Glomerular visceral epithelial cell (primary cell): ENCODE measurements around the gene LYPD6.
A peak's percentile ranks its signal among the peaks of the same experiment; 100 is the strongest.

Source experiments
- DNase-seq: peaks from one replicate; pipeline ENCODE4 v3.0.0-alpha.2; 2016; ENCODE audit errors: extremely low spot score

The LYPD6 gene

DNA sequence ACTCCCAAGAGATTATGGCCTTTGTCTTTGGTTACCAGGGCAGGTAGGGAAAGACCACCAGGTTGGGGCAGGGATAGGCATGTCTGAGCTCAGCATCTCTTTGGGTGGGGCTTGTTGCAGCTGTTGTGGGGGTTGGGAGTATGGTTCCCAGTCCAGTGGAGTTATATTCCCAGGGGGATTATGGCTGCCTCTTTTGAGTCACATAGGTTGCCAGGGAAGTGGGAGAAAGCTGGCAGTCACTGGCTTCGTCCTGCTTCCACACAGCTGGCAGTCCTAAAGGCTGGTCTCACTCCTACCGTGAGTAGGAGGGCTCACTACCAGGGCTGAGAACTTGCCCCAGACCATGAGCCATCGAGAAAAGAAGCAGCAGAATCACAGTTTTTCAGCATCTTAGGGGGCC, 79.1 kb downstream of the LYPD6 start:
- DNase-seq: no peak

DNA sequence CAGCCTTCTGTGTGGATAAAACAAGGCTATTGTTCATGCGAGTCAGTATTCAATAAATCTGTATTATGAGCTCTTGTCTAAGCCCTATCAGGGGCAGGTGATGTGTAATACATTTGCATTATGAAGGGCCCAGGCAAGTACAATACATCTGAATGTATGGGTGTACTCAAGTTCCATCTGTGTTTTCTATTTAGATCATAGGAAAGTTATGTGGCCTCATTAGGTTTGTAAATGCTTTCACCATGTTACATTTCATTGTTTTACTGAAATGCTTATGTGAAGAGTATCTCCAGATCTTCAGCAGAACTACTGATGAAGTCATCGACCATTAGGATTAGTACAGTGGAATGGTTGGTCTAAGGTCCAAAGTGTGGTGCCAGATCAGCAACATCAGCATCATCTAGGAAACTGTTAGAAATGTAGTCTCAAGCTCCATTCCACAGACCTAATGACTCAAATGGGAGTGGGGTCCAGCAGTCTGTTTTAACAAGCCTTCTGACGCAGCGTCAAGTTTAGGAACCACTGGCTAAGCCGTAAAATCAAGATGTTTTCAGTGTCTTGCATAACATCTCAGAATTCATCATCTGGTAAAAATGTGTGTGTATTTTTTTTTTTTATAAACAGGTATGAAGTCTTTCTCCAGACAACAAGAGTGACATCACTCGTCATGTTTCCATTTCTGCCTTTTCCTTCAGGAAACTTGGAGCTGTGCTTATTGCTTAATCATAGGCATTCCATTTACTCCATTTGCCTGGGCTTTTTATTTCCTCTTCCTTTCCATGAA, 80.5 kb downstream of the LYPD6 start:
- no peak for DNase-seq

DNA sequence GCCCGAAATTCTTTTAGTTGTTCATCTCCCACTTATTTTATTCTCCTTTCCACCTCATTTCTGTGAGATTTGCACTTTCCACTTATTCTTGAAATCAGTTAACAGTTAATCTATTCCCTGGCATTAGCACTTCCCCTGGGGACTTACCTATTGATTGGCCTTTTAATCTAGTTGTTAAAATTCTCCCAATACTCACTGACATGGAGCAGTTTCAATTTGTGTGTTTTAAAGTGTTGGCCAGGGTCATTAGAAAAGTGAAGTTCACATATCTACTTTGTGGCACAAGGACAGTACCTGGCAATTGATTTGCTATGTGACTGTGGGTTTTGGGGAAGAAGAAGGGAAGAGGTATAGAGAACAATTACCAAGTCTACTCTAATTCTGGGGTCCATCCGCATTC, 83.1 kb downstream of the LYPD6 start:
- DNase-seq: no peak

DNA sequence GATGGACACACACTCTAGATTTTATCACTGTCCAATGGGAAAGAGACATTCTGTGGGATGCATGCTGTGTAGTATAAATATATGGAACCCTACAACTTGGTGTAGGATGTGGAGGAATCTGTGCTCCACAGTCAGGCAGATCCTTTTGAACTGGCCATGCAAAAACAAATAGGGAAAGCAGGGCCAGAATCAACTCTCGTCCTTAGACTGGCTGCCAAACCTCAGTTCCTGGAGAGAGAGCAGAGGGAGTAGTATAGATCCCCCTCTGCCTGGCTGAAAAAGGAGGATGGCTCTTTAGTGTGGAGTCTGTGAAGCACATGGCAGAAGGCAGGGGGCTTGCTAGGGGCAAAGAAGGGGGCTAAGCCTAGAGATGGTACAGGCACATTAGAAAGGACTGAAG, 84.7 kb downstream of the LYPD6 start:
- DNase-seq: no peak

DNA sequence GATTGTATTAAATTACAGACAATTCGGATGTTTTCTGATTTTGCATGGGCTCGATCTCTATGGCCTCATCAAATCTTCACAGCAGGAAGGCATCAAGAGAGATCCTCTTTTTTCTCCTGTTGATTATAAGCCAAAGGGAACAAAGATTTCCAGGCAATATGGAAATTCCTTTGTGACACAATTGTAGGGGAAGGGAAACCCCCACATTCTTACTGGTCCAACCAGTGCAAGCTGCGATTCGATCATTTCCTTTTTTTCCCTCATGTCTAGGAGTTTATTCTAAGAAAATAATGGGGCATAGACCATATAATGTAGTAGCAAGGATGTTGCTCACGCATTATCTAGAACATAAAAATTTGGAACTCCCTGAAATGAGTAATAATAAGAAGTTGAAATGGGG, 87.7 kb downstream of the LYPD6 start:
- DNase-seq: peak; percentile 28

DNA sequence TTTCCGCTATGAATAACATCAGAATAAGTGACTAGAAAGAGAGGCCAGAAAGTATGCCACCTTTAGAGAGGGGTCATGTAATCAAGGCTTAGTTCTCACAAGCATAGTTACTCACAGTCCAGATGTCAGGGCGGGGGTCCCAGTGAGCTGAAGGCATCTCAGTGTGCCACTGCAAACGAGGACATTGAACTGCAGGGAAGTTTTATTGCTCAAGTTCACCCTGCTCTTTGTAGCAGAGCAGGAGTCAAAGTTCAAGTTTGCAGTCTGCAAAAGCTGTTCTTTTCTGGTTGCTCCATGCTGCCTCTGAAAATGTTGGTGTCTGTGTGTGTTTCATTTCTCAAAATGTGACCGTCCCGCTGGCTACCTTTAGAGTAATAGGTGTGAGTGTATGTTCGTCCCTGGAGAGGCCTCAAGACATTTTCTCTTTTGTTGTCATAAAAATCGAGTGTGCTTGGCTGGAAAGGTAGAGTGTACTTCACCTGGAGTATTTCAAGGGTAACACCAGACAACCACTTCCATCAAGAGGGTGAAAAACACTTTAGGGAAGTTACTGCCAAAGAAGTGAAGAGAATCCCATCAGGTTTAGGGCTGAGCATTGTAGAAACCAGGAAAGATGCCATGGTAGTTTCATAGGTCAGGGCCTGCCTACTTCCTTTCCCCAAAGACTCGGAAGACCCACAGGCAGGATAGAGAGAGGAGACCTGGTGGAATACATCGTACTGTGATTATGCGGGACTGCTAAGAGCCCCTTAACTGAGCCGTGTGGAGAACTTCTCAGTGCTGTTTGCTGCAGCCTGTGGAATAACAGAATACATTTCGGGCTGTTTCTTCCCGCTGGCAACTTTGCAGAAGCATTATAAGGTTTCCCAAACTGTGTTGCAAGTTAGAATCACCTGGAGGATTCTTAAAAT, 89.9 kb downstream of the LYPD6 start:
- no peak for DNase-seq

DNA sequence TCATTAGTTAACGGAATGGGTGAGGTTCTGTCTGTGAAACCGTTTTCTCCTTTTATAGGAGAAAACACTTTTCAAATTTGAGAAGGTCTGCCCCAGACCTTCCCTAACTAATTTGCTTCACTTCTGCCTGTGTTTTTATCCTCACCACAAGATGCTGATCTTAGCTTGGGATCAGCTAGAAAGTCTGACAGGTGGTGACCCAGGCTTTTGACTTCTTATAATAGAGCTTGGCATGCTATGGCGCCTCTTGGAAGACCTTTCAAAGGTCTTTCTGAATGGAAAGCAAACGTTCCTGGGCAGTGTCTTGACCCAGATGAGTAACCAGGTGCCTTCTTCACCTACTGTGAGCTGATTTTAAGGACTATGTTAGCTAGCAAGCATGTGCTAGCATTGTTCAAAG, 91.4 kb downstream of the LYPD6 start:
- DNase-seq: no peak

DNA sequence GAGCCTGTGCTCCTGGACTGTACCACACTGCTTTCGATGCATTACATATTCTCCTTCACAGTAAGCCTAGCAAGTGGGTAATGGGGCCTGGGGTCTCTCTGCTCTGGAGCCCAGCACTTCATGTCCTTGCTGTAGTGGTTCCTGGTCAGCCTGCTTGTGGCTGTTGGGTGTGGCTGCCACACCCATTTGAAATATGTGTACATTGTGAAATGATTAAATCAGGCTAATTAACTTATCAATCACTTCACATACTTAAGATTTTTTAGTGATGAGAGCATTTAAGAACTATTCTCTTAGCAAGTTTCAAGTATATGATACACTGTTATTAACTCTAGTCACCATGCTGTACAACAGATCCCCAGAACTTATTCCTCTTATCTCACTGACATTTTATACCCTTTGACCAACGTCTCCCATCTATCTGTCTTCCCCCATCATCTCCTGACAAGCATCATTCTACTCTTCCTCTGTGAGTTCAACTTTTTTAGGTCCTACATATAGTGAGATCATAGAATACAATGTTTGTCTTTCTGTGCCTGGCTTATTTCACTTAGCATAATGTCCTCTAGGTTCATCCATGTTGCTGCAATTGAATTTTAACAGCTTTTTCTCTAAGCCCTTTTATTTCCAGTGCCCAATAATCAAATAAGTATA, 92.1 kb downstream of the LYPD6 start:
- peak; percentile 44 for DNase-seq

DNA sequence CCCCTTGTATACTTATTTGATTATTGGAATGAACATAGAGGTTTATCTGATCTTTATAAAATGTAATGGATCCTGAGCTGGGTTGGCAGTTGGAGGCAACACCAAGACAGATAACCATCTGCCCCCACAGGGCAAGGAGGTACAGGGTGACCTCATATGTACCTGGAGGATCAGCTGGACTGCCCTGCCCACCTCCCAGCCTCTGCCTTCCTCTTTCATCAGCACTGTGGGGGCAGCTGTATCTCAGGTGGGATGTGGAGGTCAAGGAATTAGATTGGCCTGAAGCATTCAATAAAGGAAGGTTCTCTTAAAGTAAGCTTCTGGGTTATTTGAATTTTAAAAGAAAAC, 92.6 kb downstream of the LYPD6 start:
- no peak for DNase-seq

DNA sequence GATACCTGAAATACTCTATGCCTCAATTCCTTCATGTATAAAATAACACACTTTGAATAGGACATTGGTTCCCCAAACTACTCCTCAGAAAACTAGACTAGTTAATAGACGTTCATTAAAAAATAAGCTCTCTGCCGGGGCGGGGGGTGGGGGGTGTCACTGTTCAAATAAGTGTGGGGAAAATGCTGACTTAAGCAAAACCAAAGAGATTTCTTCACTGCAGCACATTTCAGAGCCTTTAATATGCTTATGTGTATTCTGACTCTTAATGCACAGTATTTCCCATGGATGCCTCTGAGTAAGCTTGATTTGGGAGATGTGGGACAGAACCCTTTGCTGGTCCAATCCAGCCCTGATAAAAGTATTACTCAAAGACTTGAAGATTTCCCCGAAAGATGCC, 93.2 kb downstream of the LYPD6 start:
- DNase-seq: no peak

DNA sequence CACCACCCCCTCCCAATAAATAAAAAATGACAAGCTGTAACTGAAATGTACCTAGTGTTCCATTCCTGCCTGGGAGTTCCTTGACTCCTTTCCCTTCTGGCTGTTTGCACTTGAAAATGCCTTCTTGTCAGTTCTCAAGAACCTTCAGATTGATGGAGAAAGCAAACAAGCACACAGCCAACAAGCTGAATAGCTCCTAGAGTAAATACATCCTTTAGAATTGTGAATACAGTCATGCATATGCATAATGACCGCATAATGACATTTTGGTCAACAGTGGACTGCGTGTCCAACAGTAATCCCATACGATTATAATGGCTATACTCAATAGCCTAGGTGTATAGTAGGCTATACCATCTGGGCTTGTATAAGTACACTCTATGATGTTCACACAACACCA, 97.0 kb downstream of the LYPD6 start:
- no peak for DNase-seq

DNA sequence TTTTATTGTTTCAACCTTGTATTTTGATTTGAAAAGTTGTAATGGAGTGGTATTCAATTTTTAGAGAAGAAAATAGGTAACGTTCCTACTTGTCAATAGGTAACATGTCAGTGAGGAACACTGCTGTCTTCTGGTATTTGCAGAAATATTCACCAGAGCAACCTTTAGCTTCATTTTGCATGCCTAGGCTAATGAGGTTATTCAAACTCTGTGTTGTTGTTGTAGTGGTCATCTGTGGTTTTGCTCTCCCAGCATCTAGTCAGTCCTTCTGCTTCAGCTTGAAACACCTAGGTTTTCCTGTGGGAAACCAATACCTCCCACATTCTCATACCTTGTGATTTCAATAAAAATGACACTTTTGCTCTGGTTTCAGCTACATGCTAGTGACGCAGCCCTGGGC, 98.4 kb downstream of the LYPD6 start:
- no peak for DNase-seq

DNA sequence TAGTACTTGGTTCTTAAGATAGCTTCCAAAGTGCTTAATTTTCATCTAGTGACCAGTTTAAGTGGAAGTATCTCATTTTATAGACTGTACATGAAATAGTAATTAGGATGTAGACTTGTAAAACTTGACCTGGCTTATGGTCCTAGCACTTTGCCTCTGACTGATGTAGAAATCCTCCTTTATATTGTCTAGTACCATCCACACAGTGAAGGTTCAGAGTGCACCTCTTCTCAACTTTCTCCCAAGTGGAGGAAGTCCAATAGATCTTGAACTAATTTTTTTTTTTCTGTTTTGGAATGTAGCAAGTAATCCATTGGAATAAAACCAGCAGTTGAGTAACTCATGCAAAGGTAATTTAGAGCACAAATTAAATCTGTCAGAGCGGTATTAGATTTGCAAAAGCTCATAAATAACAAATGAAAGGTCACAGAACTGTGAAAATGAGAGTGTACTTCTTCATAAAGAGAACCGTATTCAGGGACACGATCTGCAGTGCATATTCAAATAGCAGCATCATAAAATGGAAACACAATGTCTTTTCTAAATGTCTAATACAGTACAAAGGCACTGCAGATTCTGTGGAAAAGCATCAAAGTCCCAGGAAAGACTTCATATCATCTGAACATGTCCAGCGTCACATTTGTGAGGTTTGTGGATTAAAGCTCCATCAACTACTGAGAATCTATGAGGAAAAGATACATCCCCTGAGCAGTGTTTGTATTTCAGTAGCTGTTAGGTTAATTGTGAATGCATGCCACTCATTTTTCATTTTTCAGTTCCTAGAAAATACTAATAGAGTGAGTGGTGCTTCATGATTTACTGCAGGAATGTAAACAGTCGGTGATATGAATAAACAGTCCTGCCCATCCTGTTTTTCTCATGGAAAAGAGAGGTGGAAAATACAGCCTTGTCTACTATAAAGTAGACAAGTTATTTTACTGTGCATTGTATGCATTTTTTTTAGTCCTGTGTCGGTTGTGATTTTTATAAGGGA, 100.7 kb downstream of the LYPD6 start:
- DNase-seq: no peak

DNA sequence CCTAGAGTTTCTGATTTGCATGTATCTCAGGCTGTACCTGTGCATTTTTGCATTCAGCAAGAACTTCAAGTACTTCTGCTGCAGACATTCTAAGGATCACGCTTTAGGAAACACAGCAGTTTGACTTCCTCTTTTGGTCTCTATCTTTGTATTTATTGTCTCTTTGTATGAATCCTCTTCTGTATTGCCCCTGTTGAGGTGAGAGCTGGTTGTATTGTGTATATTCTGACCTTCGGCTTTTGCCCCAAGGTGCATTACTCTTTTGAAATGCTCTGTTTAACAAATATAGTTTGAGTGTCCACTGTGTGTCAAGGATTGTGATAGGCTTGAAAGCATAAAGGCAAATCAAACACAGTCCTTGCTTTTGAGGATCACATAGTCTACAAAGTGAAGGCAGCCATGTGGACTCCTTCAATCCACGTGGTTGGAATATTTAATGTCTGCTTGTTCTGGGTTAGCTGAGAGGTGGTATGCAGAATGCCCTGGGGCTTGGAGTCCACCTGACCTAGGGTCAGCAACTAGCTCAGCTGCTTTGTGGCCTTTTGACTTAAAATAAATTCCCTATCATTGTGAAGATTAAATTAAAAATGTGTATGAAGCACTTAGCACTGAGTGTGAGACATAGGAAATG, 108.1 kb downstream of the LYPD6 start:
- no peak for DNase-seq

DNA sequence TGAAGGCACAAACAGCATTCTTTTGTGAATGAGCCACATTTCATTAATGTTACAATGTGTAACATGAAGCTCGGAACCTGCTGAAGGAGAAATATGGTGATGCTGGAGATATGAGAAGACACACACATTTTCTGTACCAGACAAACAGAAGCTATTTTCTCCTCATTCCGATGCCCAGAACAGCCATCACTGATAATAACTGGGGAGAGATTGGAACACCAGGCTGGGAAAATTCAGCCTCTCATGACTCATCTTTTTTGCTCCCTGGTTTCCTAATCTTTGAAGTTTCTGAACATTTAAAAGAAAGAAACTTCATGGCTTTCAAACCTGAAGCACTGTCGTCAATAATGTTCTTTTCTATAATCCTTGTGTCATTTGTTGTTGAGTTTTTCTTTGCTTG, 110.9 kb downstream of the LYPD6 start:
- no peak for DNase-seq

DNA sequence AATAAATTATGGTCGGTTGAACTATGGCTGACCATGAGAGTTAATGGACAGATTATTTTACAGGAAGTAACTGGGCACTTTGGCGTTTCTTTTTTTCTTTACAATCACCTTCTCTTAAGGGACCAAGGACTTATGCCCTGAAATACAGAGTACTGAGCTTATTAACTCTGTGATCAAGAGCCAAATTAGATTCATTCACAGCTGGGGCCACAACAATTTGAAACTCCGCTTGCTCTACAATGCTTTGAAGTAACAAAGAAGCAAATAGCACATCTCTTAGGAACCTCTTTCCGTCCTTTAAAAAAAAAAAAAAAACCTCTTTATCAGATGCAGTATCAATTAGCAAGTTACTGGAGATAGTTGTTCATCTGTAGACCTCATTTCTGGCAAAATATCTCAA, 112.0 kb downstream of the LYPD6 start:
- DNase-seq: no peak

DNA sequence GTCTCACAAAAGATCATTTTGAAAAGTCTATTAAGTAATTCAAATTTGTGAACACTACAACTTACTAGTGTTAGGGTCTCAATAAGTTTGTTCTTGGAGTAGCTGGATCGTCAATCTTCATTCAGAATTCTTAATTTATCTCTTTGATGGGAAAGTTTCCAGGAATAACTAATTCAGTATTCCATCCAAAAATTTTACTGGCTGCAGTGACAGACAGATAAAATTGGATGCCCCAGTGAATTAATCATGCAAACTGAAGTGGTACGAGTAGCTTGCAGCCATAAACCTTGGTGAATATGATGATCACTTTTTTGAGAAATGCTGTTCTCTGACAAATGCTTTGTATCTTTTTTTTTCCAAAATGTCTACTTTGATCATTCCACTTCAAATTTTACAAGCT, 112.8 kb downstream of the LYPD6 start:
- no peak for DNase-seq

DNA sequence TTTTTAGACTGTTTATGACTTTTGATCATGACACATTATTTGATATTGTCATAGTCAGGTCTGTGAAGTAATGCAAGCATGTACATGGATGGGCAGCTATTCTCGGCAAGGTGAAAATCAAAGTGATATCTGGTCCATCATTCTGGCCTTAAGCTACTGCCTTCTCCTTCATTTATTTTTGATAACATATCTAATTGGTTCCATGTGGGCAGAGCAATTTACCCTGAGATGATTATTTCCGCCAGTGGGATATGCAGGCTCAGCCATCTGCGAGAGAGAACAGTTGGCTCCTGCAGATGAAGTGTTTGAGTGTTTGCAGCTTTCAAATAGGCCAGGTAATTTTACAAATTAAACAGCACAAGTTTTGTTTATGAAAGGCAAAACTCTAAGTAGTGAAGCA, 116.4 kb downstream of the LYPD6 start:
- DNase-seq: no peak

DNA sequence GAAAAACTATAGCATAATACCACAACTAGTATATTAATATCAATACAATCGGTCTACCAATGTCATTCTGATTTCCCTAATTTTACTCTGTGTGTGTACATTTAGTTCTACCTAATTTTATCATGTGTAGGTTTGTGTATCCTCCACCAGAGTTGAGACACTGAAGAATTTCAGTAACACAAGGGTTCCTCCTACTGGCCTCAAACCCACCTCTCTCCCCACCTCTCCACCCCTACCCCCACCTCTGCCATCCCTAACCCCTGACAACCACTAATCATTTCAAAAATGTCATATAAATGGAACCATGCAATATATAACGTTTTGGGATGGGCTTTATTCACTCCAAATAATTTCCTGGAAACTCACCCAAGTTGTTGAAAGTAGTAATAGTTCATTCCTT, 117.9 kb downstream of the LYPD6 start:
- DNase-seq: no peak

DNA sequence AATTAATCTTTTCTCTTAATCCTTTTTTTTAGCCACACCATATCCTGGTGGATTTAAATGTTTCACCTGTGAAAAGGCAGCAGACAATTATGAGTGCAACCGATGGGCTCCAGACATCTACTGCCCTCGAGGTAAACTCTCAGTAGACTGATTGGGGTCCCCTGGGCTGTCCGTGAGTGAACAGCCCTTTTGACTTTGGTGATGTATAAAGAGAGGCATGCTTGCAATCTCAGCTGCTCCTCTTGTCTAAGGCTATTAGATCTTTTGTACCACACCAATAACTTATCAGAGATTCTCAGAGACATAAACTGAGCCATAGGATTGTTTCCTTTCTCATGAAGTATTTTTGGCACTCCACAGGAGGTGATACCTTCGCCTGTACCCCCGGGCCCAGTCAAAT, 118.6 kb downstream of the LYPD6 start:
- no peak for DNase-seq
